GM12878 (cell line): ENCODE data around the gene KAZN. TPM values are rescaled to one million over a fixed set of nuclear protein-coding genes. Genes with fewer than 3 reads are reported as not detected.
A peak's percentile ranks its signal among the peaks of the same experiment; 100 is the strongest.

Experiments
- ATAC-seq: fragments of 200-7000 bp; cut with Tn5 transposase; 3 replicates; pipeline ENCODE4 v1.9.1; 2020; ENCODE audit warnings: mild to moderate bottlenecking, moderate library complexity
- BruUV-seq: library from RNA; stranded (reverse); fragments of 400-500 nt; replicated peaks from 2 replicates; lab custom pipeline; 2021; lab: Mats Ljungman, UMichigan
- CTCF ChIA-PET: fragments of 300-600 bp; sonication (Branson Sonifier 250); formaldehyde crosslinking; extraction: SDS; loops from one replicate; lab custom pipeline; 2021; ENCODE audit warnings: inconsistent platforms; lab: Yijun Ruan, JAX
- POLR2A ChIA-PET: fragments of 350-600 bp; formaldehyde crosslinking; extraction: SDS; loops from one replicate; lab custom pipeline; 2021; ENCODE audit warnings: inconsistent platforms; lab: Charles Lee
- RAD21 ChIA-PET: fragments of 300-600 bp; sonication (Branson Sonifier 250); formaldehyde crosslinking; loops from one replicate; lab custom pipeline; 2023; ENCODE audit warnings: antibody characterized with exemption; ENCODE audit not compliant: unreplicated experiment; lab: Charles Lee
- SMC1A ChIA-PET: fragments of 300-600 bp; sonication (Branson Sonifier 250); formaldehyde crosslinking; loops from one replicate; lab custom pipeline; 2023; ENCODE audit not compliant: unreplicated experiment, uncharacterized antibody; lab: Charles Lee
- DNase-seq: peaks from one replicate; pipeline ENCODE4 v3.0.0-alpha.2; 2011; ENCODE audit warnings: low read depth, low spot score
- FAIRE-seq: peaks from 3 replicates; lab custom pipeline; 2011; peaks lifted over from hg19 to GRCh38; lab: Jason Lieb, UNC
- H2AFZ ChIP-seq: 2 replicates; pipeline ENCODE4 v1.6.0; 2011; ENCODE audit warnings: low read depth, low read length, control low read depth; ENCODE audit not compliant: control insufficient read depth
- H3K27ac ChIP-seq: 2 replicates; pipeline ENCODE4 v1.5.1; 2011; ENCODE audit warnings: control low read depth; ENCODE audit not compliant: control insufficient read depth, insufficient read depth
- H3K27me3 ChIP-seq, 2 experiments: replicated peaks in 1 of 2; 2 replicates each; pipeline versions ENCODE4 v1.6.0 to v1.6.1; 2011; ENCODE audit warnings: low read length in 1 of 2; ENCODE audit not compliant: control insufficient read depth in 2 of 2, insufficient read depth in 2 of 2
- H3K36me3 ChIP-seq, 2 experiments: 2 replicates each; pipeline ENCODE4 v1.5.1; 2011; ENCODE audit warnings: low read length in 1 of 2; ENCODE audit not compliant: control insufficient read depth in 2 of 2, insufficient read depth in 2 of 2
- H3K4me1 ChIP-seq: 2 replicates; pipeline ENCODE4 v1.6.1; 2011; ENCODE audit warnings: mild to moderate bottlenecking, low read length, moderate library complexity, mixed read lengths; ENCODE audit not compliant: control insufficient read depth, insufficient read depth
- H3K4me2 ChIP-seq: 2 replicates; pipeline ENCODE4 v1.6.0; 2011; ENCODE audit warnings: control low read depth; ENCODE audit not compliant: control insufficient read depth, insufficient read depth
- H3K4me3 ChIP-seq: fragments of 200-600 bp; sonication (generic); 2 replicates; pipeline ENCODE4 v1.5.1; 2016
- H3K79me2 ChIP-seq: 2 replicates; pipeline ENCODE4 v1.6.0; 2011; ENCODE audit warnings: low read length; ENCODE audit not compliant: control insufficient read depth, insufficient read depth
- H3K9ac ChIP-seq: 2 replicates; pipeline ENCODE4 v1.8.0; 2011; ENCODE audit warnings: low read length, control low read depth, mixed read lengths; ENCODE audit not compliant: control insufficient read depth, insufficient read depth
- H3K9me3 ChIP-seq: replicated peaks from 3 replicates; pipeline ENCODE4 v1.5.1; 2011; ENCODE audit warnings: mild to moderate bottlenecking, low read length; ENCODE audit not compliant: control insufficient read depth, insufficient read depth
- H4K20me1 ChIP-seq: 2 replicates; pipeline ENCODE4 v1.6.0; 2011; ENCODE audit not compliant: control insufficient read depth, insufficient read depth
- ATF7 ChIP-seq: fragments of 450-650 bp; IDR thresholded peaks from 2 replicates; pipeline ENCODE4 v1.6.1; 2016; ENCODE audit warnings: low read depth, mild to moderate bottlenecking
- CBX5 ChIP-seq: sonication (generic); IDR thresholded peaks from 2 replicates; pipeline ENCODE4 v1.6.1; 2016; ENCODE audit warnings: low read depth, moderate library complexity, mild to moderate bottlenecking, inconsistent platforms
- FOS ChIP-seq: IDR thresholded peaks from 3 replicates; pipeline ENCODE4 v1.6.1; 2011; ENCODE audit warnings: borderline replicate concordance; ENCODE audit not compliant: insufficient read length; ENCODE audit errors: extremely low read depth
- FOXM1 ChIP-seq: IDR thresholded peaks from 2 replicates; pipeline ENCODE4 v1.6.1; 2012; ENCODE audit warnings: low read depth, mild to moderate bottlenecking, inconsistent platforms, low read length, moderate library complexity
- HDGF ChIP-seq: fragments of 450-650 bp; IDR thresholded peaks from 2 replicates; pipeline ENCODE4 v1.6.1; 2016; ENCODE audit warnings: antibody characterized with exemption
- HSF1 ChIP-seq: fragments of 150-350 bp; IDR thresholded peaks from 2 replicates; pipeline ENCODE4 v1.6.1; 2014; ENCODE audit warnings: mild to moderate bottlenecking, low read depth, low read length
- IKZF1 ChIP-seq: fragments of 450-650 bp; conservative IDR thresholded peaks from 2 replicates; pipeline ENCODE4 v1.6.1; 2017; ENCODE audit warnings: antibody characterized with exemption, mild to moderate bottlenecking
- IRF4 ChIP-seq: IDR thresholded peaks from 2 replicates; pipeline ENCODE4 v1.6.1; 2011; ENCODE audit warnings: low read depth, low read length
- MEF2B ChIP-seq: fragments of 450-650 bp; IDR thresholded peaks from 2 replicates; pipeline ENCODE4 v1.6.1; 2018; ENCODE audit warnings: mild to moderate bottlenecking, moderate library complexity; ENCODE audit not compliant: partially characterized antibody, poor library complexity, severe bottlenecking
- MLLT1 ChIP-seq: fragments of 450-650 bp; IDR thresholded peaks from 2 replicates; pipeline ENCODE4 v1.6.1; 2016; ENCODE audit warnings: mild to moderate bottlenecking
- MYB ChIP-seq: fragments of 150-350 bp; IDR thresholded peaks from 2 replicates; pipeline ENCODE4 v1.6.1; 2014; ENCODE audit warnings: mild to moderate bottlenecking, low read depth, low read length, borderline replicate concordance
- NFYB ChIP-seq: IDR thresholded peaks from 2 replicates; pipeline ENCODE4 v1.6.1; 2011; ENCODE audit warnings: low read depth, mild to moderate bottlenecking, low read length, improper control_type of control experiment, moderate library complexity; ENCODE audit not compliant: insufficient read depth
- NR2C1 ChIP-seq: fragments of 450-650 bp; IDR thresholded peaks from 2 replicates; pipeline ENCODE4 v1.6.1; 2017; ENCODE audit warnings: antibody characterized with exemption, mild to moderate bottlenecking, moderate library complexity
- PAX8 ChIP-seq: fragments of 450-650 bp; IDR thresholded peaks from 2 replicates; pipeline ENCODE4 v1.6.1; 2017; ENCODE audit warnings: mild to moderate bottlenecking, moderate library complexity
- PKNOX1 ChIP-seq: fragments of 450-650 bp; IDR thresholded peaks from 2 replicates; pipeline ENCODE4 v1.6.1; 2016; ENCODE audit warnings: mild to moderate bottlenecking
- RAD51 ChIP-seq: fragments of 450-650 bp; IDR thresholded peaks from 2 replicates; pipeline ENCODE4 v1.6.1; 2016; ENCODE audit warnings: moderate library complexity, mild to moderate bottlenecking, inconsistent platforms
- RB1 ChIP-seq: fragments of 450-650 bp; formaldehyde crosslinking; IDR thresholded peaks from 2 replicates; pipeline ENCODE4 v1.6.1; 2017; ENCODE audit warnings: mild to moderate bottlenecking, borderline replicate concordance
- RUNX3 ChIP-seq: IDR thresholded peaks from 2 replicates; pipeline ENCODE4 v1.6.1; 2012; ENCODE audit warnings: low read length, inconsistent platforms
- SIX5 ChIP-seq: IDR thresholded peaks from 2 replicates; pipeline ENCODE4 v1.6.1; 2011; ENCODE audit warnings: mild to moderate bottlenecking, low read depth, low read length, moderate library complexity; ENCODE audit not compliant: severe bottlenecking
- SREBF2 ChIP-seq: IDR thresholded peaks from 2 replicates; pipeline ENCODE4 v1.6.1; 2012; ENCODE audit warnings: mild to moderate bottlenecking, low read length
- ZNF622 ChIP-seq: fragments of 450-650 bp; IDR thresholded peaks from 2 replicates; pipeline ENCODE4 v1.6.1; 2017; ENCODE audit warnings: mild to moderate bottlenecking, inconsistent platforms
- WGBS: methylation state at CpG from one replicate; pipeline ENCODE4 v1.1.6; 2016; ENCODE audit warnings: low lambda C conversion rate; ENCODE audit not compliant: insufficient replicate concordance, insufficient coverage; ENCODE audit errors: missing lambda C conversion rate; 5-methylcytosine and 5-hydroxymethylcytosine counted together
- in situ Hi-C: fragments of 300-500 bp; cut with MboI; formaldehyde crosslinking; loops from 9 replicates; pipeline ENCODE4 v1.14.3; 2018; ENCODE audit warnings: mixed read lengths
- intact Hi-C: fragments of 100-400 bp; cut with micrococcal nuclease; formaldehyde crosslinking; loops from one replicate; pipeline ENCODE4 v1.14.2; 2022; ENCODE audit not compliant: unreplicated experiment
- polyA plus RNA-seq, 11 experiments: library from polyadenylated mRNA; depleted of rRNA in 4 of 11; unstranded in 6 of 11; stranded (reverse) in 5 of 11; fragments of >200 nt; fragmentation: Nextera tagmentation in 4 of 11; fragmentation: Illumina TruSeq in 1 of 11; extraction: Ambion mirVana in 4 of 11; extraction: Trizol in 1 of 11; gene quantifications; 1 replicate in 1 of 11; 2 replicates in 10 of 11; pipeline versions ENCODE4 v1.2.1 to v1.2.3, GENCODE V29; 2011 to 2016; ENCODE audit warnings: inconsistent platforms in 2 of 11, missing spikeins in 2 of 11, low read depth in 1 of 11
- total RNA-seq, 4 experiments: library from RNA; depleted of rRNA in 3 of 4; stranded (reverse); fragments of >200 nt in 3 of 4; fragmentation: Illumina TruSeq in 1 of 4; extraction: Trizol in 1 of 4; gene quantifications; 2 replicates each; pipeline versions ENCODE4 v1.2.1 to v1.2.3, GENCODE V29; 2013 to 2021

The KAZN gene
- total and polyA plus RNA-seq, 10 of the 15 experiments (the other 5 are each of a cell fraction or from before 2014, with no cell fraction given) = 0.72 to 4.0 (median 1.2) TPM

GRCh38 chr1:15128520-15129313, 530.2 kb downstream of the KAZN start:
- CTCF ChIA-PET = interaction anchor here (0.6 to 7.4 kb wide), 51 partner anchors 8 to 554 kb away, joined by 3 to 219 read pairs (median 5); partner anchors contain the start of gene TMEM51
- DNase-seq (peak; percentile 38), ATAC-seq (peak; percentile 100), FAIRE-seq (peak; percentile 66)
- Histone ChIP-seq H3K4me2 (no peak overlapping the region), H3K79me2 (no peaks in the 10 kb centered on the region), H3K4me3 (no peak overlapping the region), H3K36me3 (no peaks in the 10 kb centered on the region), H4K20me1 (no peaks in the 10 kb centered on the region), H3K9ac (no peak overlapping the region), H3K9me3 (no peaks in the 10 kb centered on the region; the same call in 2 of the 3 replicates), H3K4me1 (no peaks in the 10 kb centered on the region), H3K27ac (no peak overlapping the region), H2AFZ (no peak overlapping the region; the same call in 1 of the 2 replicates), H3K27me3 (no peaks in the 10 kb centered on the region)
- intact Hi-C loops (loop anchor here (1.0 kb wide), 2 partner anchors 144 to 176 kb away; no protein-coding TSS in a partner anchor), in situ Hi-C loops (loop anchor here (5.0 to 10.0 kb wide), 2 partner anchors 144 to 176 kb away; no protein-coding TSS in a partner anchor)
- WGBS = 25% methylated on average over 18 of the region's 18 CpGs
- RAD21 ChIA-PET = interaction anchor here (0.7 to 6.6 kb wide), 39 partner anchors 8 to 303 kb away, joined by 3 to 166 read pairs (median 4); partner anchors contain the start of genes FHAD1 and TMEM51
- POLR2A ChIA-PET = interaction anchor here (0.6 kb wide), 1 partner anchor 143 kb away, joined by 4 read pairs; no protein-coding TSS in a partner anchor
- SMC1A ChIA-PET = interaction anchor here (0.6 to 6.0 kb wide), 28 partner anchors 11 to 283 kb away, joined by 3 to 171 read pairs (median 5); partner anchors contain the start of gene TMEM51
- no TSS peak for BruUV-seq
- TF ChIP-seq ATF7 = no peak
- TF ChIP-seq NFYB = no peak
- TF ChIP-seq MLLT1 = no peak
- no peak for TF ChIP-seq IKZF1
- no peak for TF ChIP-seq MYB
- TF ChIP-seq RAD51 = no peak
- TF ChIP-seq CBX5 = no peak
- no peak for TF ChIP-seq NR2C1
- no peak for TF ChIP-seq PKNOX1
- no peak for TF ChIP-seq ZNF622
- TF ChIP-seq FOS = no peak
- TF ChIP-seq SREBF2 = no peak
- no peak for TF ChIP-seq HSF1
- 0 out of 2 replicates have a peak, but pooled peaks have one; percentile 5 for TF ChIP-seq FOXM1
- TF ChIP-seq RUNX3 = no peak
- no peak for TF ChIP-seq SIX5
- peak; percentile 34; the same call in 1 of the 2 replicates for TF ChIP-seq RB1
- TF ChIP-seq MEF2B = no peak
- TF ChIP-seq HDGF = no peak
- no peak for TF ChIP-seq PAX8
- TF ChIP-seq IRF4 = no peak
